ENCODE results near the gene BCLAF1.
A peak's percentile ranks its signal among the peaks of the same experiment; 100 is the strongest.
"Not testable (repeated sequence)": the region's sequence is repeated elsewhere in the genome, so short reads cannot be mapped to it uniquely, and the experiment has no call there.

BCLAF1 gene

GRCh38 chr6:136289579-136290409 is at the start of gene BCLAF1:
Gene BCLAF1, minus strand, starts transcription at chr6:136289846. Its CDS starts 9,980 bp downstream, at chr6:136279866.
- peak; percentile 97 to 99 for DNase-seq

GRCh38 chr6:136338486-136338885 is 48.8 kb upstream of the BCLAF1 start:
- DNase-seq: no peak

DNA sequence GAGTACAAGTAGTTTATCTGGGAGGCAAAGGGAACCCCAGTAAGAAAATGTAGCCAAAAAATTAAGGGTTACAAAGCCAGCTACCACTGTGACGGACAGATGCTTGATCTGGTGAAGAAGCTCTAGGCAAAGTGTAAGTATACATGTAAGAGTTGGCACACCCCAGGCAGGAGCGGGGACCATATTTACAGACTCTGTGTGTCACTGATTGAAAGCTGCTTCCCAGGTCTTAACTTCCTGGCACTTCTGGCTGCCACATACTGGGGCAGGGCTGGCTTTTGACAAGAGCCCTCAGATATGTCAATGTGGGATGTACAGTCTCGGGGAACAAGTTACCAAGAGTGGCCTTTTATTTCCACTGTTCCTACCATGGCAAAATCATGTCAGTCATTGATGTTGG is 48.0 kb upstream of the BCLAF1 start:
- no peak for DNase-seq

GRCh38 chr6:136337121-136337520 is 47.5 kb upstream of the BCLAF1 start:
- no peak for DNase-seq

DNA sequence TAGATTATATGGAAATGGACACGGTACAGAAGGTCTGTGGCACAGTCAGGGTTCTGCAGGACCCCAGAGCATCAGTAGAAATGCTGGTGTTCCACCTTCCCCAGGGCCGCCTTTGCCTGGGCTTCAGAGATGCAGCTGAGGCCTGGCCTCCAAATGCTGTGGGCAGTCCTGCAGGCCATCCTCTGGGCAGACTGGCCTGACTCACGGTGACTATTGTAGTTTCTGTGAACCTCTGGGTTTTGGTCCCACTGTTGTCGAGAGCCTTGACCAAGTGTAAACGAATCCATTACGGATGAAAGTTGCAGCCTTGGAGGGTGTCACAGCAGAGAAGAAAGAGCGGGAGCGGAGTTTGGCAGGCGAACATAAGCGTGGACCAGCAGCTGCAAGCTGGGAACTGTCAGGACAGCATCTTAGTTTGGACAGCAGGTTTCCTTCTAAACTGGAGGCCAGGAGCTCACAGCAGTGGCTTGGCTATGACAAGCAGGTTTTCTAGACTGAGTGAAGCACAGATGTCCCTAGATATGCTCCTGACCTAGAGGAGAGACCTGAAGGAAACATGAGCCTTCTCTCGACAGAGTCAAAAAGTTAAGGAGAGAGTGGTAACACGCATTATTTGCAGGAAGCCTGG is 46.2 kb upstream of the BCLAF1 start:
- no peak for DNase-seq

GRCh38 chr6:136334853-136335252 is 45.2 kb upstream of the BCLAF1 start:
- no peak for DNase-seq

- no peak for DNase-seq
Observed at GRCh38 chr6:136334465-136334846, 44.8 kb upstream of the BCLAF1 start.

- DNase-seq: no peak
Observed at GRCh38 chr6:136333824-136334464, 44.3 kb upstream of the BCLAF1 start.

GRCh38 chr6:136331461-136331860 is 41.8 kb upstream of the BCLAF1 start:
- DNase-seq: no peak

- no peak for DNase-seq
Observed at GRCh38 chr6:136330634-136331033, 41.0 kb upstream of the BCLAF1 start.

DNA sequence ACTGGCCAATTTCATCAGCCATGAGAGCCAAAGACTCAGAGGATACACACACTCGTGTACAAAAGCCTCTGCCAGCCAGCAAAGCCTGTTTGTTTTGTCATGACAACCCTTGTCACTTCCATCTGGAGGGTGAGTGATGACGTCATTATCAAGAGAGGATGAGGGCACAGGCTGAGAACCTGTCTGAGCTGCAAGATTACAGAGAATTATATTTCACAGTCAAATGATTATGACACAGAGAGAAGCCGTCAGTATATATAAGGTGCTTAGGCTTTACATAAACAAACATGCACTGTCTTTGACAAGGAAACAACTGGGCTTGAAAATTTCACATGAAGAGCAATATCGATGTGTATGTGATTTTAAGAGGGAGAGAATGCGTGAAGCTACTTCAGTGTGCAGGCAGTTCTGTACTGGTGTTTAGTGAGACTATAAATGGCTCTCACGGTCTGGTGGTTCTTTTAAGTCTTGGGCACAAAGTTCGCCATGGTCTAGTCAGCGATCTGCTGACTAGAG is 36.5 kb upstream of the BCLAF1 start:
- peak; percentile 24 to 25 for DNase-seq

GRCh38 chr6:136324686-136325380 is 35.2 kb upstream of the BCLAF1 start:
- no peak for DNase-seq

- no peak for DNase-seq
Observed at GRCh38 chr6:136323431-136324112, 33.9 kb upstream of the BCLAF1 start.

DNA sequence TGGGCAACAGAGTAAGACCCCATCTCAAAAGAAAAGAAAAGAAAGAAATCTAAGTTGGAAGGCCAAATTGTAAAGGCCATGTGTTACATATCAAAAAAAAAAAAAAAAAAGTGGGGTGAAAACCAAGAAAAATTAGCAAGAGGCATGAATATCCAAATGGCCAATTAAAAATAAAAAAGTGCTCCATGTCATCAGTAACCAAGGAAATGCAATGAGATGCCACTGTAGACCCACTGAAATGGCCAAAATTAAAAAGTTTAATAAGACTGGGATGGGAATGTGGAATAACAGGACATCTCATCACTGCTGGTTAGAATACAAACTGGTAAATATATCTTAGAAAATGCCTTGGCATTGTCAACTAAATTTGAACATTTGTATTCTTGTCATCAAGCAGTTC is 30.1 kb upstream of the BCLAF1 start:
- DNase-seq: no peak

GRCh38 chr6:136318676-136319075 is 29.0 kb upstream of the BCLAF1 start:
- DNase-seq: no peak

DNA sequence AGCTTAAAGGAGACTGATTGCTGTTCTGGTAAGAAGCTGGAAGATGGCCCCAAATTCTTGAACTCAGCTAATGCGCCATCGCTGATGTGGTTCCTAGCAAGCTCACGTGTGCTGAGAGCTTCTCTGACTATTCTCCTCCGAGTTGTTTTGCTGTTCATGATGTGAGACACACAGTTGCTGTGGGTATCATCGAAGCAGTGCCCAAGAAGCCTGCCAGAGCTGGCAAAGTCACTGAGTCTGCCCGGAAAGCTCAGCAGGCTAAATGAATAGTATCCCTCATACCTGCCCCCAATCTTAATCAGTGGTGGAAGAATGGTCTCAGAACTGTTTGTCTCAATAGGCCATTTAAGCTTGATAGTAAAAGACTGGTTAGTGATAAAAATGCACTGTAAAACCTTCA is 28.3 kb upstream of the BCLAF1 start:
- DNase-seq: no peak

GRCh38 chr6:136317021-136317694 is 27.5 kb upstream of the BCLAF1 start:
- peak; percentile 9 to 35 for DNase-seq

- DNase-seq: no peak
Observed at GRCh38 chr6:136315594-136315993, 25.9 kb upstream of the BCLAF1 start.

DNA sequence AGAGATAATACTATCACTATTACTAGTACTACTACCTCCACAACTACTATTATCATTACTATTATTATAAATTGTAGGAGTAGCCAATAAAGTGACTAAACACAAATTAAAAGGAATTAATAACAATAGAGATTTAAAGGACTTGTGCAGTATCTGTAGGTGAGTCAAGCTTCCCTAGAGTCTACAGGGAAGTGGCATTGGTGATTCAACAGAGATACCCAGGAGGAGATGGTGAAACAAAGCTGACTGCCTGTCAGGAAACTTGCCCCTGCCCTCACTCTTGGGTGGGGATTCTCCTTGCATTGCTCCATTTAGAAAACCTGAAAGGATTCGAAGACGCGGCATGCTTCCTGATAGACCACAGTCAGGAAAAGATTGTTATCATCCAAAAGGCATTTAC is 23.3 kb upstream of the BCLAF1 start:
- DNase-seq: no peak

DNA sequence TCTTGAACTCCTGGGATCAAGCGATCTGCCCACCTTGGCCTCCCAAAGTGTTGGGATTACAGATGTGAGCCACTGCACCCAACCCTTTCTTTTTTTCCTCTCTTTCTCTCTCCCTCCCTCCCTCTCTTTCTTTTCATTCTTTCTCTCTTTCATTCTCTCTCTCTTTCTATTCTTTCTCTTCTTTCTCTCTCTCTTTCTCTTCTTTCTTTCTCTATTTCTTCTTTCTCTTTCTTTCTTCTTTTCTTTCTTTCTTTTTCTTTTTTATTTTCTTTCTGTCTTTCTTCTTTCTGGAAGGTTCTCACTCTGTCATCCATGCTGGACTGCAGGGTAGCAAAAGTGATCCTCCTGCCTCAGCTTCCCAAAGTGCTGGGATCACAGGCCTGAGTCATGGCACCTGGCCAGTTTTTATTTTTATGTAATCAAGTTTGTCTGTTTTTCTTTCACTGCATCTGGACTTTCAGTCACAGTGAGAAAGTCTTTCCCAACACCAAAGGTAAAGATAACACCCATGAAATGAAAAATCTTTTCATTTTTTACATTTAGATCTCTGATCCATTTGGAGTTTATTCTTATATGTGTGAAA is 20.2 kb upstream of the BCLAF1 start:
- no peak for DNase-seq

DNA sequence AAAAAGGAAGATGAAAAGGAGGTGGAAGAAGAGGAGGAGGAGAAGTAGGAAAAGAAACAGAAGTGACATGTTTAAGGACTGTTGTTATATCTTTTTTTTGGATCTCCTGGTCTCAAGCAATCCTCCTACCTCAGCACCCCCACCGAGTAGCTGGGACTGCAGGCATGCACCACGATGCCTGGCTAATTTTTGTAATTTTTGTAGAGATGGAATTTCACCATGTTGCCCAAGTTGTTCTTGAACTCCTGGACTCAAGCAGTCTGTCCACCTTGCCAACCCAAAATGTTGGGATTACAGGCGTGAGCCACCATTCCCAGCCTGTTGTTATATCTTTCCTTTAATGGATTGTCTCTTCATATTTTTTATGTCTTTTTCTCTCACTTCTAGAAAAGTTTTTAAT is 19.5 kb upstream of the BCLAF1 start:
- DNase-seq: no peak

GRCh38 chr6:136308469-136308868 is 18.8 kb upstream of the BCLAF1 start:
- not testable (repeated sequence) for DNase-seq
